GM12878 (cell line): ENCODE results near the gene SMPD3. TPM values are rescaled to one million over a fixed set of nuclear protein-coding genes. Genes with fewer than 3 reads are reported as not detected.

Experiments
- ATAC-seq: fragments of 200-7000 bp; cut with Tn5 transposase; 3 replicates; pipeline ENCODE4 v1.9.1; 2020; ENCODE audit warnings: mild to moderate bottlenecking, moderate library complexity
- BruUV-seq: library from RNA; stranded (reverse); fragments of 400-500 nt; replicated peaks from 2 replicates; lab custom pipeline; 2021; lab: Mats Ljungman, UMichigan
- CTCF ChIA-PET: fragments of 300-600 bp; sonication (Branson Sonifier 250); formaldehyde crosslinking; extraction: SDS; loops from one replicate; lab custom pipeline; 2021; ENCODE audit warnings: inconsistent platforms; lab: Yijun Ruan, JAX
- POLR2A ChIA-PET: fragments of 350-600 bp; formaldehyde crosslinking; extraction: SDS; loops from one replicate; lab custom pipeline; 2021; ENCODE audit warnings: inconsistent platforms; lab: Charles Lee
- RAD21 ChIA-PET: fragments of 300-600 bp; sonication (Branson Sonifier 250); formaldehyde crosslinking; loops from one replicate; lab custom pipeline; 2023; ENCODE audit warnings: antibody characterized with exemption; ENCODE audit not compliant: unreplicated experiment; lab: Charles Lee
- SMC1A ChIA-PET: fragments of 300-600 bp; sonication (Branson Sonifier 250); formaldehyde crosslinking; loops from one replicate; lab custom pipeline; 2023; ENCODE audit not compliant: unreplicated experiment, uncharacterized antibody; lab: Charles Lee
- DNase-seq: peaks from one replicate; pipeline ENCODE4 v3.0.0-alpha.2; 2011; ENCODE audit warnings: low read depth, low spot score
- FAIRE-seq: peaks from 3 replicates; lab custom pipeline; 2011; peaks lifted over from hg19 to GRCh38; lab: Jason Lieb, UNC
- H2AFZ ChIP-seq: 2 replicates; pipeline ENCODE4 v1.6.0; 2011; ENCODE audit warnings: low read depth, low read length, control low read depth; ENCODE audit not compliant: control insufficient read depth
- H3K27ac ChIP-seq: 2 replicates; pipeline ENCODE4 v1.5.1; 2011; ENCODE audit warnings: control low read depth; ENCODE audit not compliant: control insufficient read depth, insufficient read depth
- H3K27me3 ChIP-seq, 2 experiments: replicated peaks in 1 of 2; 2 replicates each; pipeline versions ENCODE4 v1.6.0 to v1.6.1; 2011; ENCODE audit warnings: low read length in 1 of 2; ENCODE audit not compliant: control insufficient read depth in 2 of 2, insufficient read depth in 2 of 2
- H3K36me3 ChIP-seq, 2 experiments: 2 replicates each; pipeline ENCODE4 v1.5.1; 2011; ENCODE audit warnings: low read length in 1 of 2; ENCODE audit not compliant: control insufficient read depth in 2 of 2, insufficient read depth in 2 of 2
- H3K4me1 ChIP-seq: 2 replicates; pipeline ENCODE4 v1.6.1; 2011; ENCODE audit warnings: mild to moderate bottlenecking, low read length, moderate library complexity, mixed read lengths; ENCODE audit not compliant: control insufficient read depth, insufficient read depth
- H3K4me2 ChIP-seq: 2 replicates; pipeline ENCODE4 v1.6.0; 2011; ENCODE audit warnings: control low read depth; ENCODE audit not compliant: control insufficient read depth, insufficient read depth
- H3K4me3 ChIP-seq: fragments of 200-600 bp; sonication (generic); 2 replicates; pipeline ENCODE4 v1.5.1; 2016
- H3K79me2 ChIP-seq: 2 replicates; pipeline ENCODE4 v1.6.0; 2011; ENCODE audit warnings: low read length; ENCODE audit not compliant: control insufficient read depth, insufficient read depth
- H3K9ac ChIP-seq: 2 replicates; pipeline ENCODE4 v1.8.0; 2011; ENCODE audit warnings: low read length, control low read depth, mixed read lengths; ENCODE audit not compliant: control insufficient read depth, insufficient read depth
- H3K9me3 ChIP-seq: replicated peaks from 3 replicates; pipeline ENCODE4 v1.5.1; 2011; ENCODE audit warnings: mild to moderate bottlenecking, low read length; ENCODE audit not compliant: control insufficient read depth, insufficient read depth
- H4K20me1 ChIP-seq: 2 replicates; pipeline ENCODE4 v1.6.0; 2011; ENCODE audit not compliant: control insufficient read depth, insufficient read depth
- CTCF ChIP-seq, 3 experiments: IDR thresholded peaks in 2 of 3; conservative IDR thresholded peaks in 1 of 3; 2 replicates each; pipeline ENCODE4 v1.5.1; 2011; ENCODE audit warnings: low read depth in 3 of 3, low read length in 3 of 3, mild to moderate bottlenecking in 3 of 3, control low read depth in 2 of 3, moderate library complexity in 2 of 3, inconsistent platforms in 1 of 3, mixed read lengths in 1 of 3; ENCODE audit not compliant: control insufficient read depth in 2 of 3, insufficient read depth in 1 of 3; ENCODE audit errors: extremely low read depth in 1 of 3
- MYB ChIP-seq: fragments of 150-350 bp; IDR thresholded peaks from 2 replicates; pipeline ENCODE4 v1.6.1; 2014; ENCODE audit warnings: mild to moderate bottlenecking, low read depth, low read length, borderline replicate concordance
- PML ChIP-seq: IDR thresholded peaks from 2 replicates; pipeline ENCODE4 v1.6.1; 2012; ENCODE audit warnings: low read length, inconsistent platforms
- RCOR1 ChIP-seq: conservative IDR thresholded peaks from 2 replicates; pipeline ENCODE4 v1.6.1; 2012; ENCODE audit warnings: low read depth, low read length, improper control_type of control experiment
- SIN3A ChIP-seq: IDR thresholded peaks from 2 replicates; pipeline ENCODE4 v1.6.1; 2012; ENCODE audit warnings: low read depth, low read length, improper control_type of control experiment
- ZNF687 ChIP-seq: fragments of 450-650 bp; IDR thresholded peaks from 2 replicates; pipeline ENCODE4 v1.6.1; 2017; ENCODE audit warnings: mild to moderate bottlenecking, moderate library complexity
- WGBS: methylation state at CpG from one replicate; pipeline ENCODE4 v1.1.6; 2016; ENCODE audit warnings: low lambda C conversion rate; ENCODE audit not compliant: insufficient replicate concordance, insufficient coverage; ENCODE audit errors: missing lambda C conversion rate; 5-methylcytosine and 5-hydroxymethylcytosine counted together
- in situ Hi-C: fragments of 300-500 bp; cut with MboI; formaldehyde crosslinking; loops from 9 replicates; pipeline ENCODE4 v1.14.3; 2018; ENCODE audit warnings: mixed read lengths
- intact Hi-C: fragments of 100-400 bp; cut with micrococcal nuclease; formaldehyde crosslinking; loops from one replicate; pipeline ENCODE4 v1.14.2; 2022; ENCODE audit not compliant: unreplicated experiment
- polyA plus RNA-seq, 11 experiments: library from polyadenylated mRNA; depleted of rRNA in 4 of 11; unstranded in 6 of 11; stranded (reverse) in 5 of 11; fragments of >200 nt; fragmentation: Nextera tagmentation in 4 of 11; fragmentation: Illumina TruSeq in 1 of 11; extraction: Ambion mirVana in 4 of 11; extraction: Trizol in 1 of 11; gene quantifications; 1 replicate in 1 of 11; 2 replicates in 10 of 11; pipeline versions ENCODE4 v1.2.1 to v1.2.3, GENCODE V29; 2011 to 2016; ENCODE audit warnings: inconsistent platforms in 2 of 11, missing spikeins in 2 of 11, low read depth in 1 of 11
- total RNA-seq, 4 experiments: library from RNA; depleted of rRNA in 3 of 4; stranded (reverse); fragments of >200 nt in 3 of 4; fragmentation: Illumina TruSeq in 1 of 4; extraction: Trizol in 1 of 4; gene quantifications; 2 replicates each; pipeline versions ENCODE4 v1.2.1 to v1.2.3, GENCODE V29; 2013 to 2021
- TF ChIP-seq, protein P1 (sequence below): fragments of 150-350 bp; IDR thresholded peaks from 2 replicates; pipeline ENCODE4 v1.6.1; 2016; ENCODE audit warnings: low read depth, low read length

Gene SMPD3
- total and polyA plus RNA-seq, 10 of the 15 experiments (the other 5 are each of a cell fraction or from before 2014, with no cell fraction given): 0.04 to 2.0 (median 1.2) TPM

DNA sequence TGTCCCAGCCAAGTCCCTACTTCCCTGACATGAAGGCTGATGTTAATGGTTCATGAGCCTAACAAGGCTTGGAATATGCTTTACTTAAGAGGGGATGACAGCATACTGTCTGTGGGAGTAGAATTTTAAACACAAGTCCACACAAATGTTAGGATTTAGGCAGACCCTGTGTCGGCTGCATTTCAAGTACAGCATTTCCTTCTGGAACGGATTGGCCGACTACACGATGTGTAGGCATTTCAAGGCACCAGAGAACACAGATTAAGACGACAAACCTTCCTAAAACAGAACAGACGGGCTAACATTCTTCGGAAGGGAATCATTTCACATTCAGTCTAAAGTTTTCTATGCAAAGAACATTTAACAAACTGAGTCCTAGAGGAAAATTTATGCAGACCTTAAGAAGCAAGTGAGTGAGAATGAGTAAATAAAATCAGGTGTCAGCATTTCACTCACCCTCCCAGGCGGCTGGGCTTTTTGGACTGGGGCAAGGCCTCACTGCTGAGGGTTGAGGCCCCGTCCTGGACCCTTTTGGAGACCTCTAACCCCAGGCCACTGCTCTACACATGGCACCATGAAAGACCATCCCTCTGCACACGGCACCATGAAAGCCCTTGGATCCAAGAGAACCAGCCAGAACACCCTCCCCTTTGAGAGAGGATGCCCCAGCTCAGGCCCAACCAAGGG, 67.5 kb downstream of the SMPD3 start (continued):
- TF ChIP-seq CTCF (IDR thresholded peaks at IDR 0.05 in 2 of 3, conservative IDR thresholded peaks at IDR 0.05 in 1 of 3; ENCODE audit: control insufficient read depth in 2 of 3, extremely low read depth in 1 of 3, insufficient read depth in 1 of 3, low read depth in 3 of 3, low read length in 3 of 3): no peak
- TF ChIP-seq, protein P1, sequence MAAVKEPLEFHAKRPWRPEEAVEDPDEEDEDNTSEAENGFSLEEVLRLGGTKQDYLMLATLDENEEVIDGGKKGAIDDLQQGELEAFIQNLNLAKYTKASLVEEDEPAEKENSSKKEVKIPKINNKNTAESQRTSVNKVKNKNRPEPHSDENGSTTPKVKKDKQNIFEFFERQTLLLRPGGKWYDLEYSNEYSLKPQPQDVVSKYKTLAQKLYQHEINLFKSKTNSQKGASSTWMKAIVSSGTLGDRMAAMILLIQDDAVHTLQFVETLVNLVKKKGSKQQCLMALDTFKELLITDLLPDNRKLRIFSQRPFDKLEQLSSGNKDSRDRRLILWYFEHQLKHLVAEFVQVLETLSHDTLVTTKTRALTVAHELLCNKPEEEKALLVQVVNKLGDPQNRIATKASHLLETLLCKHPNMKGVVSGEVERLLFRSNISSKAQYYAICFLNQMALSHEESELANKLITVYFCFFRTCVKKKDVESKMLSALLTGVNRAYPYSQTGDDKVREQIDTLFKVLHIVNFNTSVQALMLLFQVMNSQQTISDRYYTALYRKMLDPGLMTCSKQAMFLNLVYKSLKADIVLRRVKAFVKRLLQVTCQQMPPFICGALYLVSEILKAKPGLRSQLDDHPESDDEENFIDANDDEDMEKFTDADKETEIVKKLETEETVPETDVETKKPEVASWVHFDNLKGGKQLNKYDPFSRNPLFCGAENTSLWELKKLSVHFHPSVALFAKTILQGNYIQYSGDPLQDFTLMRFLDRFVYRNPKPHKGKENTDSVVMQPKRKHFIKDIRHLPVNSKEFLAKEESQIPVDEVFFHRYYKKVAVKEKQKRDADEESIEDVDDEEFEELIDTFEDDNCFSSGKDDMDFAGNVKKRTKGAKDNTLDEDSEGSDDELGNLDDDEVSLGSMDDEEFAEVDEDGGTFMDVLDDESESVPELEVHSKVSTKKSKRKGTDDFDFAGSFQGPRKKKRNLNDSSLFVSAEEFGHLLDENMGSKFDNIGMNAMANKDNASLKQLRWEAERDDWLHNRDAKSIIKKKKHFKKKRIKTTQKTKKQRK: no peak

DNA sequence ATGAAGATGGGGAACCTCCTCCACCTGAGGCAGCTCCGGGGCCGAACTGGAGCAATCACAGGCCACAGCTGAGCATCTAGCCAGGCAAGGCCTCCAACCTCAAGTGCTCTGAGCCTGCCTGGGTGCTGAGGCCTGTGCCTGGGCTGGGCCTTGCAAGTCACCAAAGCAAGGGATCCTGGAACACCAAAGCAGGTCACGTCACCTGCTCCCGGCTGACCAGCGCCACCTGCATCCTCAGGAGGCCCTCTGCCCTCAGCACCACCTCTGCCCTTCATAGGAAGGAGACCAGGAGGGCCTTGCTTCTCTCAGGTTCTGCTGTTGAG, 68.0 kb downstream of the SMPD3 start:
- no peaks in the 10 kb centered on the region for H3K79me2 ChIP-seq
- BruUV-seq: no TSS peak
- H3K27me3 ChIP-seq: no peaks in the 10 kb centered on the region; a peak in 2 of 4 replicates
- ChIA-PET CTCF (interaction anchor here (5.6 kb wide), 1 partner anchor 11 kb away, joined by 77 read pairs; no protein-coding TSS in a partner anchor), SMC1A (no interaction called here), POLR2A (no interaction called here), RAD21 (no interaction called here)
- no peak for FAIRE-seq
- no peak for DNase-seq
- in situ Hi-C loops: no loop called here
- peaks cover 10% of the 10 kb centered on the region for H3K4me1 ChIP-seq
- H3K9ac ChIP-seq: no peak overlapping the region
- H3K27ac ChIP-seq: no peak overlapping the region
- no peak overlapping the region for H3K4me3 ChIP-seq
- H3K9me3 ChIP-seq: no peaks in the 10 kb centered on the region
- no peaks in the 10 kb centered on the region for H3K36me3 ChIP-seq
- no peak overlapping the region for H2AFZ ChIP-seq
- no peaks in the 10 kb centered on the region for H4K20me1 ChIP-seq
- no peak overlapping the region for H3K4me2 ChIP-seq
- intact Hi-C loops: no loop called here
- WGBS: 65% methylated on average over 5 of the region's 5 CpGs
- ATAC-seq: no peak
- TF ChIP-seq MYB (no peak), SIN3A (no peak), ZNF687 (no peak), PML (no peak), RCOR1 (no peak)
